PC-9 (cell line): ENCODE measurements around the gene LPCAT1. TPM values are rescaled to one million over a fixed set of nuclear protein-coding genes. Genes with fewer than 3 reads are reported as not detected.

ENCODE experiments used
- BruUV-seq: library from RNA; stranded (reverse); fragments of 400-500 nt; replicated peaks from 2 replicates; lab custom pipeline; 2021; lab: Mats Ljungman, UMichigan
- CTCF ChIA-PET: fragments of 300-600 bp; sonication (Branson Sonifier 250); formaldehyde crosslinking; loops from one replicate; lab custom pipeline; 2022; ENCODE audit warnings: antibody characterized with exemption; lab: Charles Lee
- POLR2A ChIA-PET: fragments of 300-600 bp; sonication (Branson Sonifier 250); formaldehyde crosslinking; loops from one replicate; lab custom pipeline; 2022; ENCODE audit warnings: antibody characterized with exemption; ENCODE audit not compliant: unreplicated experiment; lab: Charles Lee
- DNase-seq, 2 experiments: peaks; one replicate each; pipeline versions ENCODE4 v3.0.0 to v3.0.0-alpha.2; 2015 to 2022; ENCODE audit warnings: mixed read lengths in 1 of 2
- H2AFZ ChIP-seq: fragments of 200-600 bp; sonication (generic); 2 replicates; pipeline ENCODE4 v1.8.1; 2017; ENCODE audit warnings: antibody characterized with exemption
- H3F3A ChIP-seq: fragments of 200-600 bp; sonication (generic); 2 replicates; pipeline ENCODE4 v1.8.1; 2017; ENCODE audit warnings: antibody characterized with exemption, mild to moderate bottlenecking, low read depth; ENCODE audit not compliant: insufficient read depth
- H3K27ac ChIP-seq: fragments of 200-600 bp; sonication (generic); 2 replicates; pipeline ENCODE4 v1.6.1; 2016; ENCODE audit warnings: mixed run types
- H3K27me3 ChIP-seq: fragments of 200-600 bp; sonication (generic); 2 replicates; pipeline ENCODE4 v1.6.1; 2016; ENCODE audit warnings: low read depth, mixed run types; ENCODE audit not compliant: insufficient read depth
- H3K36me3 ChIP-seq: fragments of 200-600 bp; sonication (generic); 2 replicates; pipeline ENCODE4 v1.6.1; 2016; ENCODE audit warnings: low read depth, mixed run types
- H3K4me1 ChIP-seq: fragments of 200-600 bp; sonication (generic); replicated peaks from 2 replicates; pipeline ENCODE4 v1.6.1; 2016; ENCODE audit warnings: mixed run types; ENCODE audit not compliant: insufficient read depth
- H3K4me2 ChIP-seq: fragments of 200-600 bp; sonication (generic); 2 replicates; pipeline ENCODE4 v1.6.1; 2017; ENCODE audit warnings: mixed run types
- H3K4me3 ChIP-seq: fragments of 200-600 bp; sonication (generic); 2 replicates; pipeline ENCODE4 v1.6.1; 2016; ENCODE audit warnings: mixed run types
- H3K79me2 ChIP-seq: fragments of 200-600 bp; sonication (generic); 2 replicates; pipeline ENCODE4 v1.6.1; 2017; ENCODE audit warnings: low read depth, mixed run types
- H3K9me2 ChIP-seq: fragments of 200-600 bp; sonication (generic); 2 replicates; pipeline ENCODE4 v1.8.1; 2017; ENCODE audit warnings: mild to moderate bottlenecking; ENCODE audit not compliant: insufficient read depth
- H3K9me3 ChIP-seq: fragments of 200-600 bp; sonication (generic); 2 replicates; pipeline ENCODE4 v1.8.1; 2016; ENCODE audit warnings: low read depth; ENCODE audit not compliant: insufficient read depth
- H4K20me1 ChIP-seq: fragments of 200-600 bp; sonication (generic); 2 replicates; pipeline ENCODE4 v1.8.1; 2017; ENCODE audit not compliant: insufficient read depth
- CTCF ChIP-seq: fragments of 200-600 bp; sonication (generic); conservative IDR thresholded peaks from 2 replicates; pipeline ENCODE4 v1.6.1; 2017; ENCODE audit warnings: mixed run types, antibody characterized with exemption, mild to moderate bottlenecking, moderate library complexity
- EZH2 ChIP-seq: fragments of 200-600 bp; sonication (generic); IDR thresholded peaks from 2 replicates; pipeline ENCODE4 v1.8.0; 2017; ENCODE audit warnings: antibody characterized with exemption, low read depth
- intact Hi-C: fragments of 100-400 bp; cut with micrococcal nuclease; formaldehyde crosslinking; loops from one replicate; pipeline ENCODE4 v1.10.0; 2022; ENCODE audit not compliant: unreplicated experiment
- total RNA-seq: library from RNA; stranded (reverse); gene quantifications from 2 replicates; pipeline ENCODE4 v1.2.3, GENCODE V29; 2021

Gene LPCAT1
- total RNA-seq, 1 experiment from 2014 or later, result 96.1 TPM

- Histone ChIP-seq H3K9me3 (peaks cover 8% of the 10 kb centered on the region; the same call in 1 of the 2 replicates), H2AFZ (no peak overlapping the region), H3K27ac (no peak overlapping the region), H3K9me2 (no peaks in the 10 kb centered on the region), H3K4me3 (no peak overlapping the region), H3F3A (peaks cover 26% of the 10 kb centered on the region), H3K36me3 (peaks cover 10% of the 10 kb centered on the region; the same call in 1 of the 2 replicates), H3K4me1 (no peaks in the 10 kb centered on the region), H3K4me2 (no peak overlapping the region), H4K20me1 (peaks cover 1% of the 10 kb centered on the region), H3K27me3 (no peaks in the 10 kb centered on the region), H3K79me2 (no peaks in the 10 kb centered on the region)
- POLR2A ChIA-PET, result no interaction called here
- BruUV-seq, result no TSS peak
- TF ChIP-seq CTCF (no peak), EZH2 (no peak)
- DNase-seq, result no peak
- CTCF ChIA-PET, result no interaction called here
- intact Hi-C loops, result no loop called here
Observed at GRCh38 chr5:1467341-1468246, 56.2 kb downstream of the LPCAT1 start.

GRCh38 chr5:1466631-1467265, 57.0 kb downstream of the LPCAT1 start:
- intact Hi-C loops, result no loop called here
- H3K27ac ChIP-seq, result no peak overlapping the region
- BruUV-seq, result no TSS peak
- H3F3A ChIP-seq, result peaks cover 26% of the 10 kb centered on the region
- peaks cover 18% of the 10 kb centered on the region for H3K36me3 ChIP-seq
- ChIA-PET CTCF (no interaction called here), POLR2A (no interaction called here)
- no peak overlapping the region for H3K4me3 ChIP-seq
- H4K20me1 ChIP-seq, result peaks cover 3% of the 10 kb centered on the region
- TF ChIP-seq CTCF (no peak), EZH2 (no peak)
- no peak overlapping the region for H2AFZ ChIP-seq
- no peaks in the 10 kb centered on the region for H3K9me2 ChIP-seq
- no peak overlapping the region for H3K4me2 ChIP-seq
- H3K79me2 ChIP-seq, result no peaks in the 10 kb centered on the region
- no peak for DNase-seq
- H3K9me3 ChIP-seq, result peaks cover 8% of the 10 kb centered on the region; the same call in 1 of the 2 replicates
- H3K27me3 ChIP-seq, result no peaks in the 10 kb centered on the region
- no peaks in the 10 kb centered on the region for H3K4me1 ChIP-seq

- H2AFZ ChIP-seq, result no peak overlapping the region
- peaks cover 3% of the 10 kb centered on the region for H4K20me1 ChIP-seq
- CTCF ChIA-PET, result no interaction called here
- intact Hi-C loops, result no loop called here
- TF ChIP-seq CTCF, result no peak
- no peak overlapping the region for H3K4me2 ChIP-seq
- H3F3A ChIP-seq, result peaks cover 29% of the 10 kb centered on the region
- peaks cover 8% of the 10 kb centered on the region; the same call in 1 of the 2 replicates for H3K9me3 ChIP-seq
- POLR2A ChIA-PET, result no interaction called here
- H3K9me2 ChIP-seq, result no peaks in the 10 kb centered on the region
- no peaks in the 10 kb centered on the region for H3K79me2 ChIP-seq
- no TSS peak for BruUV-seq
- peaks cover 23% of the 10 kb centered on the region for H3K36me3 ChIP-seq
- no peaks in the 10 kb centered on the region for H3K27me3 ChIP-seq
- no peak overlapping the region for H3K4me3 ChIP-seq
- no peak overlapping the region for H3K27ac ChIP-seq
- no peak for DNase-seq
- no peaks in the 10 kb centered on the region for H3K4me1 ChIP-seq
Observed at GRCh38 chr5:1465966-1466471, 57.7 kb downstream of the LPCAT1 start.
